HCT116 (cell line): ENCODE measurements around the gene ABCA1. TPM values are rescaled to one million over a fixed set of nuclear protein-coding genes. Genes with fewer than 3 reads are reported as not detected.

Experiments
- ATAC-seq: fragments of 200-7000 bp; cut with Tn5 transposase; 2 replicates; pipeline ENCODE4 v1.9.1; 2020; ENCODE audit warnings: mild to moderate bottlenecking, moderate library complexity
- BruUV-seq: library from RNA; stranded (reverse); fragments of 400-500 nt; replicated peaks from 2 replicates; lab custom pipeline; 2021; lab: Mats Ljungman, UMichigan
- CTCF ChIA-PET: fragments of 300-600 bp; sonication (Branson Sonifier 250); formaldehyde crosslinking; loops from one replicate; lab custom pipeline; 2021; ENCODE audit warnings: antibody characterized with exemption; lab: Charles Lee
- POLR2A ChIA-PET: fragments of 300-600, 350-600 bp; sonication (Branson Sonifier 250); formaldehyde crosslinking; loops from one replicate; lab custom pipeline; 2021; ENCODE audit warnings: antibody characterized with exemption; lab: Charles Lee
- RAD21 ChIA-PET, 2 experiments: fragments of 300-600 bp; sonication (Branson Sonifier 250); formaldehyde crosslinking; loops; one replicate each; lab custom pipeline; 2023; ENCODE audit warnings: low total read pairs in 2 of 2; ENCODE audit not compliant: uncharacterized antibody in 2 of 2, unreplicated experiment in 2 of 2, low non-redundant PET in 1 of 2; lab: Charles Lee
- DNase-seq: peaks from one replicate; pipeline ENCODE4 v3.0.0-alpha.2; 2010; ENCODE audit warnings: low read depth, low spot score
- H2AFZ ChIP-seq: fragments of 200-600 bp; shearing (Covaris generic), sonication (generic); 2 replicates; pipeline ENCODE4 v1.6.1; 2017; ENCODE audit warnings: low read depth, mixed run types, mixed read lengths, antibody characterized with exemption, low read length; ENCODE audit not compliant: poor library complexity, severe bottlenecking
- H3K27ac ChIP-seq: 2 replicates; pipeline ENCODE4 v1.5.1; 2012; ENCODE audit warnings: low read depth, low read length
- H3K27me3 ChIP-seq: fragments of 200-600 bp; sonication (generic); 2 replicates; pipeline ENCODE4 v1.6.1; 2016; ENCODE audit warnings: mixed run types, low read length, mixed read lengths; ENCODE audit not compliant: insufficient read depth
- H3K36me3 ChIP-seq, 2 experiments: fragments of 200-500 bp in 1 of 2; fragments of 200-600 bp in 1 of 2; sonication (Bioruptor generic) in 1 of 2; sonication (generic) in 1 of 2; 2 replicates each; pipeline versions ENCODE4 v1.5.1 to v1.6.1; 2014 to 2016; ENCODE audit warnings: low read length in 2 of 2, inconsistent platforms in 1 of 2, mixed read lengths in 1 of 2, mixed run types in 1 of 2; ENCODE audit not compliant: insufficient read depth in 2 of 2, control insufficient read depth in 1 of 2
- H3K4me1 ChIP-seq, 2 experiments: fragments of 200-600 bp in 1 of 2; sonication (generic) in 1 of 2; 2 replicates each; pipeline versions ENCODE4 v1.5.1 to v1.6.1; 2012 to 2017; ENCODE audit warnings: low read length in 2 of 2, inconsistent platforms in 1 of 2, mild to moderate bottlenecking in 1 of 2, mixed read lengths in 1 of 2, mixed run types in 1 of 2, moderate library complexity in 1 of 2; ENCODE audit not compliant: insufficient read depth in 2 of 2, control insufficient read depth in 1 of 2
- H3K4me2 ChIP-seq: fragments of 200-600 bp; sonication (generic); 2 replicates; pipeline ENCODE4 v1.6.1; 2017; ENCODE audit warnings: mixed run types, low read length, mixed read lengths
- H3K4me3 ChIP-seq, 2 experiments: fragments of 200-600 bp in 1 of 2; sonication (generic) in 1 of 2; replicated peaks in 1 of 2; 2 replicates each; pipeline ENCODE4 v1.5.1; 2011 to 2016; ENCODE audit warnings: low read length in 2 of 2, control low read depth in 1 of 2, low read depth in 1 of 2, mild to moderate bottlenecking in 1 of 2, mixed read lengths in 1 of 2, mixed run types in 1 of 2
- H3K79me2 ChIP-seq: fragments of 200-600 bp; sonication (generic); 2 replicates; pipeline ENCODE4 v1.6.1; 2017; ENCODE audit warnings: mild to moderate bottlenecking, mixed run types, low read length, moderate library complexity, mixed read lengths; ENCODE audit not compliant: insufficient read depth
- H3K9ac ChIP-seq: fragments of 200-600 bp; sonication (generic); 2 replicates; pipeline ENCODE4 v1.6.1; 2016; ENCODE audit warnings: low read length, mixed read lengths
- H3K9me2 ChIP-seq: fragments of 200-600 bp; sonication (generic), shearing (Covaris generic); 2 replicates; pipeline ENCODE4 v1.6.1; 2017; ENCODE audit warnings: mixed run types, mild to moderate bottlenecking, moderate library complexity; ENCODE audit not compliant: insufficient read depth
- H3K9me3 ChIP-seq, 2 experiments: fragments of 200-500 bp in 1 of 2; fragments of 200-600 bp in 1 of 2; sonication (Bioruptor generic) in 1 of 2; sonication (generic) in 1 of 2; 2 replicates each; pipeline ENCODE4 v1.6.1; 2014 to 2017; ENCODE audit warnings: low read length in 2 of 2, mixed read lengths in 2 of 2, inconsistent platforms in 1 of 2, low read depth in 1 of 2, mild to moderate bottlenecking in 1 of 2, mixed run types in 1 of 2, moderate library complexity in 1 of 2; ENCODE audit not compliant: control insufficient read depth in 1 of 2, insufficient read depth in 1 of 2
- H4K20me1 ChIP-seq: fragments of 200-600 bp; sonication (generic), shearing (Covaris generic); 2 replicates; pipeline ENCODE4 v1.6.1; 2017; ENCODE audit warnings: mixed run types, mild to moderate bottlenecking, moderate library complexity; ENCODE audit not compliant: insufficient read depth
- CBX3 ChIP-seq: IDR thresholded peaks from 2 replicates; pipeline ENCODE4 v1.6.1; 2012; ENCODE audit warnings: low read depth
- CEBPB ChIP-seq: IDR thresholded peaks from 2 replicates; pipeline ENCODE4 v1.6.1; 2012; ENCODE audit warnings: low read depth
- EGR1 ChIP-seq: IDR thresholded peaks from 2 replicates; pipeline ENCODE4 v1.6.1; 2012; ENCODE audit warnings: low read depth
- EZH2 ChIP-seq: fragments of 200-600 bp; sonication (generic); IDR thresholded peaks from 2 replicates; pipeline ENCODE4 v1.6.1; 2017; ENCODE audit warnings: antibody characterized with exemption, mixed run types
- JUND ChIP-seq: IDR thresholded peaks from 2 replicates; pipeline ENCODE4 v1.6.1; 2012
- POLR2AphosphoS5 ChIP-seq: IDR thresholded peaks from 2 replicates; pipeline ENCODE4 v1.6.1; 2011; ENCODE audit warnings: mild to moderate bottlenecking, low read depth, low read length, moderate library complexity
- RAD21 ChIP-seq: IDR thresholded peaks from 2 replicates; pipeline ENCODE4 v1.6.1; 2012; ENCODE audit warnings: low read depth, mild to moderate bottlenecking
- SIN3A ChIP-seq: IDR thresholded peaks from 2 replicates; pipeline ENCODE4 v1.6.1; 2012; ENCODE audit warnings: low read depth
- SP1 ChIP-seq: IDR thresholded peaks from 2 replicates; pipeline ENCODE4 v1.6.1; 2012; ENCODE audit warnings: low read depth
- SRF ChIP-seq: IDR thresholded peaks from 2 replicates; pipeline ENCODE4 v1.6.1; 2012; ENCODE audit warnings: low read depth
- ZNF274 ChIP-seq: fragments of 200-500 bp; sonication (Bioruptor generic); IDR thresholded peaks from 2 replicates; pipeline ENCODE4 v1.6.1; 2014; ENCODE audit warnings: mild to moderate bottlenecking, low read depth, low read length, inconsistent platforms
- intact Hi-C: fragments of 100-400 bp; cut with micrococcal nuclease; formaldehyde crosslinking; loops from 2 replicates; pipeline ENCODE4 v1.10.0; 2022
- total RNA-seq: library from RNA; stranded (reverse); gene quantifications from one replicate; pipeline ENCODE4 v1.2.1, GENCODE V29; 2021; ENCODE audit not compliant: unreplicated experiment
- TF ChIP-seq, protein P1 (sequence below), 3 experiments: fragments of 200-600 bp in 1 of 3; sonication (generic) in 1 of 3; IDR thresholded peaks in 2 of 3; conservative IDR thresholded peaks in 1 of 3; 2 replicates each; pipeline ENCODE4 v1.5.1; 2012 to 2017; ENCODE audit warnings: low read depth in 2 of 3, low read length in 2 of 3, antibody characterized with exemption in 1 of 3, borderline replicate concordance in 1 of 3, control low read depth in 1 of 3, mild to moderate bottlenecking in 1 of 3, mixed read lengths in 1 of 3, mixed run types in 1 of 3, moderate library complexity in 1 of 3; ENCODE audit not compliant: insufficient read depth in 1 of 3

Gene ABCA1
- total RNA-seq, 1 experiment from 2014 or later = 0.89 TPM

DNA sequence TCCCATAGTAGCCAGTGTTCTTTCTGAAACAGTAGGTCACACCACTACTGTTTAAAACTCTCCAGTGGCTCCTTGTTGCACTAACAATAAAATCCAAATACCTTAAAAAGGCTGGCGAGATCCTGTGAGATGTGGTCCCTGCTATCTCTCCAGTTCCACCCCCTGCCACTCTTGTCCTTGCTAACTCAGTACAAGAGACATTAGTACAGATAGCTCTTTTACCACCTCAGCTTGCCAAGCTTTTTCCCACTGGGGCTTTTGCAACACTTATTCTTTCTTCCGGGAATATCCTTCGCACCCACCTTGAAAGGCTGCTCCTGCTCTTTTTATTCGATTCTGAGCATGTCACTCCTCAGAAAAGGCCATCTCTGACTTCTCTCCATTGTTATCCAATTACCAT lies 149.2 kb downstream of the ABCA1 start:
- ATAC-seq = no peak
- Histone ChIP-seq H3K9me3 (no peaks in the 10 kb centered on the region), H3K9ac (no peak overlapping the region), H3K4me3 (no peak overlapping the region), H3K79me2 (no peaks in the 10 kb centered on the region), H3K9me2 (no peaks in the 10 kb centered on the region), H3K27me3 (0 out of 2 replicates have a peak, but pooled peaks cover 4% of the 10 kb centered on the region), H3K4me2 (no peak overlapping the region), H4K20me1 (no peaks in the 10 kb centered on the region), H3K27ac (no peak overlapping the region), H3K4me1 (no peaks in the 10 kb centered on the region), H3K36me3 (no peaks in the 10 kb centered on the region), H2AFZ (no peak overlapping the region)
- ChIA-PET RAD21 (no interaction called here), POLR2A (no interaction called here)
- intact Hi-C loops = no loop called here
- no TSS peak for BruUV-seq
- TF ChIP-seq SP1 (no peak), CEBPB (no peak), EZH2 (no peak), JUND (no peak), SIN3A (no peak), ZNF274 (no peak), RAD21 (no peak), EGR1 (no peak), POLR2AphosphoS5 (no peak), SRF (no peak), CBX3 (no peak)
- TF ChIP-seq, protein P1, sequence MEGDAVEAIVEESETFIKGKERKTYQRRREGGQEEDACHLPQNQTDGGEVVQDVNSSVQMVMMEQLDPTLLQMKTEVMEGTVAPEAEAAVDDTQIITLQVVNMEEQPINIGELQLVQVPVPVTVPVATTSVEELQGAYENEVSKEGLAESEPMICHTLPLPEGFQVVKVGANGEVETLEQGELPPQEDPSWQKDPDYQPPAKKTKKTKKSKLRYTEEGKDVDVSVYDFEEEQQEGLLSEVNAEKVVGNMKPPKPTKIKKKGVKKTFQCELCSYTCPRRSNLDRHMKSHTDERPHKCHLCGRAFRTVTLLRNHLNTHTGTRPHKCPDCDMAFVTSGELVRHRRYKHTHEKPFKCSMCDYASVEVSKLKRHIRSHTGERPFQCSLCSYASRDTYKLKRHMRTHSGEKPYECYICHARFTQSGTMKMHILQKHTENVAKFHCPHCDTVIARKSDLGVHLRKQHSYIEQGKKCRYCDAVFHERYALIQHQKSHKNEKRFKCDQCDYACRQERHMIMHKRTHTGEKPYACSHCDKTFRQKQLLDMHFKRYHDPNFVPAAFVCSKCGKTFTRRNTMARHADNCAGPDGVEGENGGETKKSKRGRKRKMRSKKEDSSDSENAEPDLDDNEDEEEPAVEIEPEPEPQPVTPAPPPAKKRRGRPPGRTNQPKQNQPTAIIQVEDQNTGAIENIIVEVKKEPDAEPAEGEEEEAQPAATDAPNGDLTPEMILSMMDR (IDR thresholded peaks at IDR 0.05 in 2 of 3, conservative IDR thresholded peaks at IDR 0.05 in 1 of 3; ENCODE audit: borderline replicate concordance in 1 of 3, insufficient read depth in 1 of 3, low read depth in 2 of 3, low read length in 2 of 3) = no peak
- TF ChIP-seq, all 23 proteins: peak for 0
- CTCF ChIA-PET = no interaction called here
- DNase-seq = no peak
